ENCODE results near the gene VILL.
"Not testable (repeated sequence)": the region's sequence is repeated elsewhere in the genome, so short reads cannot be mapped to it uniquely, and the experiment has no call there.

The VILL gene

DNA sequence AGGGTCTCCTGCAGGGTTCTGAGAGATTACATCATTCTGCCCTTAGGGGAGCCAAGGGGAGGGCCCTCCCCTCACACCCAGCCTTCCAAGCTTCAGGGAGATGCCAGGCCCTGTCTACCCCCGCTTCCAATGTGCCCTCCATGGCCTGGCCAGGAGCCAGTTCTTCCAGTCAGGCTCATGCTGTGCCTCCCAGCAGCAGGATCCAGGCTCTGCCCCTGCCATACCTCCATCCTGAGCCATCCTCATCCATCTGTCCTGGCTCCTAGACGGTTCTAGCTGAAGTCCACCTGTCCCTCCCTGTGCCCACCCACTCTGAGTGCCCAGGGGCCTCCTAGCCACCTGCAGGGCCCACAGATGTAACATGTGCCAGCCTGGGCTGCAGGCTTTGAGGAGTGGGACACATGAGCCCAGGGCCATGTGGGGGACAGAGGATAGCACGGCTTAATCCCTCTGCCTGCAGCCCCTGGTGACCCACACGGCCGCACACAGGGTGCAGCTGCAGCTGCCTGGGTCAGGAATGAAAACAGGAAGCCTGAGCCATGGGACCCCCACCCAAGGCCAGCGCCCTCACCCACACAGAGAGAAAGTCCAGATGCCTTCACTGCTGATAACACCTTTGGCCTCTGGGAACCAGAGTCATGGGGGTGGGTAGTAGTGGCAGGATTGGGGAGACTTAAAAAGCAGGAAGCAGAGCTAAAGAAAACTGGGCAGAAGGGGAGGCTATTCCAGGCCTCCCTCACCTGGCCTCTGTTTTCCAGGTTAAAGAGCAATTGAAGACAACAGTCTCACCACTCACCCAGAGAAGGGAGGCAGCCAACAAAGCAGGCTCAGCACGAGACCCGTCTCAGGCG, 27.1 kb downstream of the VILL start:
- no peak for DNase-seq (ENCODE audit: low read depth)

DNA sequence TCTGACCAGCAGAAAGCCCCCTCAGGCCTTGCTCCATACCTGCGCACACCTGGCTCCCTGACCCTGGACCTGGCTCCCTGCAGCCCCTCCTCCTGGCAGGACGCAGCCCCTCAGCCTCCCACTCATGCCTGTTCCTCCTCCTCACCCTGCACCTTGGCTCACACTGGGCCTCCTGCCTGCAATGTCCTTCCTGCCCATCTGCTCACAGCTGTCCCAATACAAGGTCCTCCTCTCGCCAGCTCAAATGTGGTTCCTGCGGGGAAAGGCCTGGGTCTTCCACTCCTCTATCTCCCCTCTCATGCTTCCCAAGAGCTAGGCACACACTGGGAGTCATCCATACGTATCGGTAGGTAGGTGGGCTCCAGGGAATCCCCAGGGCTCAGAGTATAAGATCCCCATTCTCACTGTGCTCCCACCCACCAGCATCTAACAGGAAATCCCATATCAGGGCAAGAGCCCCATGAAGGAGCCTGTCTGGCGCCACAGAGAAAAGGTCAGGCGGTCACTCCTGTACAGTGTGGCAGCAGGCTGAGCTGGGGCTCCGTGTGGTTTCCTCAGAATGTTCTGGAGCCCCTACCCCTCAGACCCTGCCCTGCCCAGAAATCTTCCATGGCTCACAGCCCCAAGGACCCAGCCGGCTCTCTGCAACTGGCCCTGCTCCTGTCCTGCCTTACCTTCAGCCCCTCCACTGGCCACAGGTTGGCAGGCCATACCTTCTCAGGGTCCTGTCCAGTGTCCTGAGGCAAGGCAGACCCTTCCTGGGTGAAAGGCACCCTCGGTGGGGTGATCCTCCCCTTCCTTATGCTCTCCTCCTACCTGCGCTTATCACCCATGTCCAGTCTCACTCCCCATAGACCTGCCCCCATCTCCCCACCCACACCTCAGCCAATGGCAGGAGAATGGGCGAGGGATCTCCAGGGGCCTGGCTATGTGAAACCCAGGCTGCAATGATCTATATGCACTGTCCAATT, 28.0 kb downstream of the VILL start:
- DNase-seq (ENCODE audit: low read depth), result no peak

DNA sequence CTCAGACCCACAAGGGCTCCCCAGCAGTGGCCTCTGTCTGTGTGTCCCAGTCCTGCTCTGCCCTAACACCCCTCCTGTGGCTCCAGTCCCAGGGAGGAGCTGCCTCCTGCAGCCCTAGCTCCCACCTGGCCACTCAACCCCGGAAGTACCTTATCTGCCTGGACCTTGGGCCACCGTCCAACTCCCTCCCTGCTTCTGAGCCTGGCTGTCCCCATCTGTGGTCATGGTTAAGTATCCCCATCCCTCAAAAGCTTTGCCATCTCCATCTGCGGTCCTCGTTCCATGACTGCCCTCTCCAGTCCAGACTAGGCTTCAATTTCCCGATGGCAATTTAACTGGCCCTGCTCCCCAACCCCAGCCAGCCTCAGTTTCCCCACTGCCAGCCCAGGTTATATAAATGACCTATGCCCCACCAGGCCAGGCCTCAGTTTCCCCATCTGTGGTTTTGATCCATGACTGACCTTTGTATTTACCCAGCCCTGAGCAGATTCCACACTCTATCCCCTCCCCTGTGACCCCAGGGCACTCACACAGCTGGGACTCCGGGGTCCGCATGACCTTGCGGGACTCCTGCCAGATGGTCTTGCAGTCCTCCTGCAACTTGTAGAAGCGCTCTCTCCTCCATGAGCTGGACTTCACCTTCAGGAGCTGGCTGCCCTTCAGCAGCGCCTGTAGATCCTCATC, 29.2 kb downstream of the VILL start:
- no peak for DNase-seq (ENCODE audit: low read depth)

DNA sequence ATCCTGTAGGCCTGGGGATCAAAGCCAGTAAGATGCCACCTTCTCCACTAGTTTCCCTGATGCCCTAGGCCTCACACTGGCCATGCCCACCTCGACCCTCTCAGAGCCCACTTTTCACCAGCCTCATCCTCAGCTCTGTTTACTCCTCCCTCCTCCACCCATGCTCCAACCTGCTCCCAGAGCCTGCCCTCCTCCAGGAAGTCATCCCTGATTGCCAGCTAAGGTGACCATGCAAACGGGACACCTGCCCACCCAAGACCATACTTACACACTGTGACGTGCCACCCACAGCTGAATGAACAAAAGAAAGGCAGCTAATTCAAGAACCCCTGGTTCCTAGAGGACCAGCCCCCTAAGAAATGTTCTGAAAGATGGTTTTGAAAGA, 29.7 kb downstream of the VILL start:
- DNase-seq (ENCODE audit: low read depth), result no peak

DNA sequence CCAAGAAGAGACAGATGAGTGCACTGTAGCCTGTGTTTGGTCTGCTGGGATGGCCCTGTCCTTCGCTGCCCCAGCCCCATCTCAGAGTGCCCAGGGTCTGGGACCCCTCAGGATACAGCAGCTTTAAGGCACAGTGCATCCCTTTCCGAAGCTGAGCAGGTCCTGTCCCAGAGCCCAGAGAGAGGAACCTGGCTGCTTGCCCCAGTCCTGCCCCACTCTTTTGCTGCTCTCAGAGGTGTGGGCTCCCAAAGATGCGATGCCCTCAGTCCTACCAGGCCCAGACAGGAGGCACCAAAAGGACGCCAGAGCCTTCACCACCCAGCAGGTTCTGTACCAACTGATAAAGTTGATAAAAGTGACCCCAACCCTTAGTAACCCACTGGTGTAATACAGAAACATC, 30.6 kb downstream of the VILL start:
- no peak for DNase-seq (ENCODE audit: low read depth)

DNA sequence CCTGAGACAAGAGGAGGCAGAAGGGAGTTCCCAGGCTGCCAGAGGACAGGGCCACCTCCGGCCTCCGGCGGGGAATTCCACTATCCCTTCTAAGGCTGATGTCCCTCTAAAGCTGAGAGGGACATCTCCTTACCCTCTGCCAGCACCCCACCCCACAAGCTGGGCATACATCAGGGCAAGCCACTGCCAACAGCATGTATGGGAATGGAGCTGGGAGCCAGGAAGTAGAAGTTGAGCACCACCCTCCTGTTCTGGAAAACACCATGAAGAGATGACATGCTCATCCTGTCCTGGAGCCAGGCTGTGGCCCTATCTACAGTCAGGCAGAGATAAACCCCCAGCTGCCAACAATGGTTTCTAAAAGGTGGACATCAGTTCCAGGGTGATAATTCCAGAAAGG, 31.7 kb downstream of the VILL start:
- DNase-seq (ENCODE audit: low read depth), result no peak

DNA sequence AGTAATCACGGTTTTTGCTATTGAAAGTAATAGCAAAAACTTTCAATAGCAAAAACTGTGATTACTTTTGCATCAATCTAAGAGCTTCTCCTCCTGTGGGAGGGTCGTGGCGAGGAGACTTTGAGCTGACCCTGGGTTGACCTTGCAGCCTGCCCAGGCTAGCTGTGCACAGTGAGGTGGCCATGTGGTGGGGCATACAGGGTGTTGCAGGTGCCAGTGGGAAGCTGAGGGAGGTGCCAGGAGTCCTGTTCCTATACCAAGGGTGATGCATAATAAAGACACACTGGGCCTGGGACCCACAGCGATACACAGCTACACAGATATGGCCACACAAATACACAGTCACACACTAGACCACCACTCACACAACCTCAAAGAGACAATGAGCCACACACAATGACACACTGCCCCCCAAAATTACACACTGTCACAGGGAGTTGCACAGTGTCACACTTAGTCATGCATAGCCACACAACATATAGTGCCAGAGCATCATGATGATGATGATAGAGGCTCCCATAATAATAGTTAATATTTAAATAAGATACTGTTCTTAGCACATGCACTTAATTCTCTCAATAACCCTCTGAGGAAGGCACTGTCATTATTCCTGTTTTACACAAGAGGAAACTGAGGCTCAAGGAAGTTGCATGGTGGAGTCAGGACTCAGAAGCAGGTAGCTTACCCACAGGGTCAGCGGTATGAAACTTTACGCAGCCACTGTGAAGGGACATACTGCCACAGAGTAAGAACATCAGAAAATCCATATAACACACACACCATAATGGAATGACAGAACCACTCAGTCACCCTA, 32.5 kb downstream of the VILL start:
- no peak for DNase-seq (ENCODE audit: low read depth)

DNA sequence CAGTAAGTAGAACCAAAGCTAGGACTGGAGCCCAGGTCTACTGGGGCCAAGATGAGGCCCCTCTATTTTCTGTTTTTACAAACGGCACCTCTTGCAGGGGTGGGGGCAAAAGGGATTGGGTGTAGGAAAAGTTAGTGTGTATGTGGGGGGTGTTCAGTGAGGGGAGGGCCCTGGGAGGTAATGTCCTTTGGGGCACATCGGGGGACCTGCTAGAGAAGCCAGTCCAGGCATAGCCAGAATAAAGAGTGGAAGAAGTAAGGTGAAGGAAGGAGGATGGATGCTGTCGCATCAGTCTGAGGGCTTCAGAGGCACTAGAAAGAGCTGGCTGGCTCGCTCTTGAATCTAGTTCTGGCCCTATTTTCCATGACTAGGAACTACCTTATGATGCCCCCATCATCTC, 36.3 kb downstream of the VILL start:
- no peak for DNase-seq (ENCODE audit: low read depth)

DNA sequence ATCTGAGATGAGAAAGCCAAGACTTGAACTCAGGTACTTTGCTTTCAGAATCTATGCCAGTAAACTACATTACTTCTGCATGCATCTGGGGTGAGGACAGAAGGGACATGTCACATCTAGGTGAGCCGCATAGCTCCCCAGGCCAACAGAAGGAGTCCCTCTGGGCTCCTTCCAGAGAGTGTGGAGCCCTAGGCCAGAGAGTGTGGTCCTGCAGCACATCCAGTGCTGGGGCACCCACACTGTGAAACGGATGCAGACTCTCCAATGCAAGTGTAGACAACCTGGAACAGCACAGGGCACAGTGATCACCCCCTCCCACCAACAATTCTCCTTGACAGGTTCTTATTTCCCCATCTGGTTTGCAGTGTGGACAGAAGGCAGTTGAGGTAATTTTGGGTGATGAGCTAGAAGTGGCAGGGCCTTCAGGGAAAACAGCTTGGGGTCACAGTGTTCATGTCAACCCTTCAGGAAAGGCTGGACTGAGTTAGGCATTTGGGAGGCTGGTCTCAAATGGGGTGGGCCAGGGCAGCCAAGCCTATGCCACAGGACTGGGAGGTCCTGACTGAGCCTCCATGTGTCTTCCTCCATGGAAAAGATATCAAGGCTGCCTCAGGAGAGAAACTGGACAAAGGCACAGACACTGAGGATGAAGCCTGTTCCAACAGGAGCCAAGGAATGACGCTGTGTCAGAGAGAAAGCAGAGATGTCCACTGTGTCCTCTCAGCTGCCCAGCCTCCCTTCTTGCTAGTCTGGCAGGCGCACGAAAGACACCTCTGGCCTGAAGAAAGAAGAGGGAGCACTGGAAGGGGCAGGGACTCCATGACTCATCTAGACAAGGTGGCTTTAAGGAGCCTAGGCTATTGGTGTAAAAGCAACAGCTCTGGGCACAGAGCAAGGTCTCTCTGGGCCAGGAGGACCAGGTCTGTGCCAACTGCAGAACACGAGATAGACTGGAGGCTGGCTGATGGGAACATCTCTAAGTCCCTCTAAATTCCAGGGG, 37.2 kb downstream of the VILL start:
- DNase-seq (ENCODE audit: low read depth), result no peak

DNA sequence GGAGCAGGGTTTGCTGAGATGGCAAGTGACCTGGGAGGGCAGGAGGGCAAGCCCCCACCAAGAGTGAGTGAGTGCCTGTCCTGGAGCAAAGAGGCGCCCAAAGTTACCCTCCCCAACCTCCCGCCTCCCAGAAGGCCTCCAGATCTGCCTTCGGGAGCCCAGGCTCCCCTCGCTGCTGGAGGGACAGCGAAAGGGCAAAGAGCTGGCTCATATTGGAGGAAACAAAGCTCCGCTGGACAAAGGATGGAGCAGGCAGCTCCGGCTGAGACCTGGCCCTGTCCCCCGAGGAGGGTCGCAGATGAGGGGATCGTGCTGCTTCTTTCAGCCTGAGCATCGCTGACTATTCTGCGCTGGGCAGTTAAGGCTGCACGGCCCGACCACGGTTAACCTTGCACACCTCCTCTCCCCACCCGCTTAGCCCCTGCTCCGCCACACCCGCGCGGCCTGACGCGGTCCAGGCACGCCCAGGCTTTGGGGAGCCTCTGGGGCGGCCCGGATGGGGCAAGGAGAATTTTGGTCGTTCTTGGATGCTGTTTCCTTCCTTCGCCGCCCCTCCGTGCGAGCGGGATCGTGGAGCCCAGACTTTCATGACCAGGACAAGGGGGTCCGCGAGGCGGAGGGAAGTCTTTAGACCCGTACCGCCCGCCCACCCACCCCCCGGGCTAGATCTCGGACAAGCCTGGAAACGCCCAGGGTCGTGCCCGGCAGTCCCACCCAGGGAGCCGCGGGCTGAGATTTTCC, 38.2 kb downstream of the VILL start:
- DNase-seq (ENCODE audit: low read depth), result no peak

DNA sequence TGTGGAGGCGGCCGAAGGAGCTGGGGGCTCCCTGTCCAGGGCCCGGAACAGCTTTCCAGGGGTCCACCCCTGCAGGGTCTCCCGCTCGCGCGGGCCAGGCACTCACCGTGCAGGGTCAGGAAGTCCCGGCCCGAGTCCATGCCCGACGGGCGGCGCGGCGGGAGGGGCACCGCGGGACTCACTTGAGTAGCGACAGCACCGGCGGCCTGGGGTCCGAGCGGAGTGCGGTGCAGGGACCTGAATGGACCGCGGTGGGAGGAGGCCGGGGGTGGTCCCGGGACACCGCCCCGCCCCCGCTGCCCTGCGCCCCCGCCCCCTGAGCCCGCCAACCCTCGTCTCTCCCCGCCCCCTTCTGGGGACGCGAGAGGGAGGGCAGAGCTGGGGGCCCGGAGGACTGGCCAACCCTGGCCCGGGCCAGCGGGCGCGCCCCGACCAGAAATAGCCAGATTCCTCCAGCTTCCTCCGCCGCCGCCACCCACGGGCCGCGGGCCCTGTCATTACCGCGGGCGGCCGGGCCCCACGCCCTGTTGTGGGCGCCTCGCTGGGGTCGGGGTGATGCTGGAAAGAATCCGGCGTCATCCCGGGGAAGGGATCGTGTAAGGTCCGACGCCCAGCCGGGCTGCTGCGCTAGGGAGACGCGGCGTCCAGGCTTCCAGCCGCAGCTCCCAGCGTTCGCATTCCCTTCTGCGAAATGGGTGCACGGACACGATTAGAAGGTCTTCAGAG, 39.0 kb downstream of the VILL start, which contains the start of gene PLCD1:
Gene PLCD1, minus strand, starts transcription at position 243 of the 726 bp plus-strand sequence. Its CDS starts 103 bp downstream, at position 140.
- no peak for DNase-seq (ENCODE audit: low read depth)

DNA sequence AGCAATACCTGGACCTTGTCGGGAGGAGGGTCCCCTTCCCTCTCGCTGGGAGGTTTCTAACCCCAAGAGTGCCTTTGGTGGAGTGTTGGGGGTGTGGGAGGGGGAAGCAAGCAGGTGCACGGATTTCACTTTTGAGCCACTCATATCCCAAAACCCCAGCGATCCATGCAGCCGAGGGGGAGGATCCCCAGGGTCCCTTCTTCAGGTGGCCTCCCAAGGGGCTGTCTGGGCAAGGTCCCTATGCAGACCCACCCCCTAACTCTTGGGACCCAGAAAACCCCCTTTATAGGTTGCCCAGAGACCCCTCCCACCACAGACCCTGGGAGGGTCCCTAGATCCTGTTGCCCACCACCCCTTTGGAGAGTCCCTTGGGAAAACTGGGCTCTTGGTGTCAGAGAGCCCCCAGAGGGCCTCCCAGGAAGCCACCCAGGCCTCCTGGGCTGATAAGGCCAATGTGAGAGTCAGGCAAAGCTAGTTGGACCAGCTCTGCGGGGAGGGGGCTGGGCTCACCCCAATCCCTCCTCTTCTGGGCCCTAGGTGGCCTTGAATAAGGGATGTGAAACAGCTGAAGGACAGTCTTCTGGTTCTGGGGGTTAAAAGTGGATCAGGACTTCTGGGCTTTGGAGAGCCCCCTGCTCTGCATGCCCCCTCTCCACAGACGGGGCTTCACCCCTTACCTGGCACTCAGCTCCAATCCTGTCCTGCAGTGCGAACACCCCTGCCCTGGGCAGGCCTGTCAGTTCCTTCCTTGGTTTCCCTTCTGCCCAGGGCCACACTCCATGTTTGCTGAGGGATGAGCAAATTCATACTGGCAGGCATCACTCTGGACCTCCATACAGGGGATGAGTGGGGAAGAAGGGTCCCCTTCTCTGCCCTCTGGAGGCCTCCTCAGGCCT, 39.8 kb downstream of the VILL start:
- DNase-seq (ENCODE audit: low read depth), result no peak

DNA sequence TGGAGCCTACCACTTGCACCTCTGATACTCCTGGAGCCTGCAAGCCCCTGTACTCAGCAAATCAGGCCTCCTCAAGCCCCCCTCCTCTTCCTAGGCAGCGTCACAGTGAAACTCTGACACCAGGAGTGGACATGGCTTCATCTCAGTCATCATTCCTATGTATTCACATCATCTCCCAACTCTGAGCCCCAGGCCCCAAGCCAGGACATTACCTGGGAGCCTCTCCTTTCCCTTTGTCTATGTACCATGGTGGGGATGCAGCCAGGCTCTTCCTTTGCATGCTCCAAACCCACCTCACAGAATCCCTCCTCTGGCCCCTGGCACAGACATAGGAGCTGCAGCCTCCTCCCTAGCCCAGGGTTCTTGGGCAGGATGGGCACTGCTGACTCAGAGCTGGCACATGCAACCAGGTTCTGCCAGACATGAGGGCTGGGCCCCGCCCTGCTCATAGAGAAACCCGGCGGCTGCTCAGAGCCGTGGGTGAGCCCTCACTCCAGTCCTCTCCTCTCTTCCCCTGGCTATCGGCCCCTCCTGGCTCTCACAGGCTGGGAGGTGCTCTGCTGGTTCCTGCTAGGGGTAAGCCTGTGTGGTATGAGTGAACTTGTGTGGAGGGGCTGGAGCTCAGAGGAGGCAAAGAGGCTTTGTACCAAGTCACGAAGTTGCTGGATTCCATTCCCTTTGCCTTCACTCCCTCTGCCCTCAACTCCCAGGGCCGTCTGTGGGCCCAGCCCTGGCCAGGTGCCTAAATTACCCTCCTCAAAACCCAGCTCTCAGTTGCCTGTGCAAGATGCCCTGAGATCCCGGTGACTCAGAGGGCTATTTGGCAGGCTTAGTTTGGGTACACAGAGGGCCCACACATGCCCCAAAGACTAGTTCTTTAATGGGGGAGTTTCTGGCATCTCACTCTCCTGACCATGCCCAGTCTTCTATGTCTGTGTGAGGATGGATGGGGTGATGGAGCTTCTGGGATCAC, 40.7 kb downstream of the VILL start:
- DNase-seq (ENCODE audit: low read depth), result peak; percentile 58

DNA sequence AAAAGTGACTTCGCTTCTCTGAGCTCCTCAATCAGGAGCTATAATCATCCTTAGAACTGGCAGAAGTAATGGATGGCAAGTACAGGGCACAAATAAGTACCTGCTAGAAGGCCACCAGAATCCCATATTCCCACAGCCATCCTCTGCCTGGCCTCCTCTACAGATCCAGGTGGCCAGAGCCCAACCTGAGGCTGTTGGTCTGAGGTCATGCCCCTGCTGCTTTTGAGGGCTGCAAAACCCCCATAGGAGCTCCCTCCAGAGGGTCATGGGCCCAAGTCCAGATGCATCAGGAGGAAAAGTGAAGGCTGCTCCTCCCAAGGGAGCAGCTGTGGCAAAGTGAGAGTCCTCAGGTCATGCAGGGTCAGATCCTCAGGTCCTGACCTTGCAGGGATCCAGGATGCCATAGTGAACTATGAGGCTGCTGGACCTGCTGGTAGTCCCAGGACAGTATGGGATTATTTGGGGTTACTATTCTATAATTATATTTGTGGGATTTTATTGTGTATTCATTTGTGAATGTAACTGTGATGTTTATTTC, 41.8 kb downstream of the VILL start:
- no peak for DNase-seq (ENCODE audit: low read depth)

DNA sequence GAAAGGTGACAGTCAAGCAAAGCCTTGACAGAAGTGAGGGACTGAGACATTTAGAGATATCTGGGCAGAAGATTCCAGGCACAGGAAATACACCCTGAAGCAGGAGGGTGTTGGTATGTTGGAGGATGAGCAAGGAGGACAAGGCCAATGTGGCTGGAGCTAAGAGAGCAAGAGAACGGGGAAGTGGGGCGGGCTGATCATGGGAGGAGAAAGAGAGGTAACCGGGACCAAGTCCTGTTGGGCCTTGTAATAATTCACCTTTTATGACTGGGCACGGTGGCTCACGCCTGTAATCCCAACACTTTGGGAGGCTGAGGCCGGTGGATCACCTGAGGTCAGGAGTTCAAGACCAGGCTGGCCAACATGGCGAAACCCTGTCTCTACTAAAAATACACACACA, 43.0 kb downstream of the VILL start:
- not testable (repeated sequence) for DNase-seq (ENCODE audit: low read depth)

DNA sequence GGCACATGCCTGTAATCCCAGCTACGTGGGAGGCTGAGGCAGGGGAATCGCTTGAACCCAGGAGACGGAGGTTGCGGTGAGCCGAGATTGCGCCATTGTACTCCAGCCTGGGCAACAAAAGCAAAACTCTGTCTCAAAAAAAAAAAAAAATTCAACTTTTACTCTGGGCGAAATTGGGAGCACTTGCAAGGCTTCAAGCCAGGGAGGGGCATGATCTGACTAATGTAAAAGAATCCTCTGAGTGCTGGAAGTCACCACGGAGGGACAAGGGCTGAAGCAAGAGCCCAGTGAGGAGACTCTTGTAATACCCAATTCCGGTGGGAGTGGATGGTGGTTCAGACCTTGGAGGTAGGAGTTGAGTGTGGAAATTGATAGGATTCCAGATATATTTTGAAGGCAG, 43.7 kb downstream of the VILL start:
- DNase-seq (ENCODE audit: low read depth), result not testable (repeated sequence)
